ENCODE measurements around the gene RNF26. TPM values are rescaled to one million over a fixed set of nuclear protein-coding genes. Genes with fewer than 3 reads are reported as not detected.
A peak's percentile ranks its signal among the peaks of the same experiment; 100 is the strongest.

RNF26 gene
- total and polyA plus RNA-seq, 9 donors: 3.0 to 22.1 (median 18.3) TPM

DNA sequence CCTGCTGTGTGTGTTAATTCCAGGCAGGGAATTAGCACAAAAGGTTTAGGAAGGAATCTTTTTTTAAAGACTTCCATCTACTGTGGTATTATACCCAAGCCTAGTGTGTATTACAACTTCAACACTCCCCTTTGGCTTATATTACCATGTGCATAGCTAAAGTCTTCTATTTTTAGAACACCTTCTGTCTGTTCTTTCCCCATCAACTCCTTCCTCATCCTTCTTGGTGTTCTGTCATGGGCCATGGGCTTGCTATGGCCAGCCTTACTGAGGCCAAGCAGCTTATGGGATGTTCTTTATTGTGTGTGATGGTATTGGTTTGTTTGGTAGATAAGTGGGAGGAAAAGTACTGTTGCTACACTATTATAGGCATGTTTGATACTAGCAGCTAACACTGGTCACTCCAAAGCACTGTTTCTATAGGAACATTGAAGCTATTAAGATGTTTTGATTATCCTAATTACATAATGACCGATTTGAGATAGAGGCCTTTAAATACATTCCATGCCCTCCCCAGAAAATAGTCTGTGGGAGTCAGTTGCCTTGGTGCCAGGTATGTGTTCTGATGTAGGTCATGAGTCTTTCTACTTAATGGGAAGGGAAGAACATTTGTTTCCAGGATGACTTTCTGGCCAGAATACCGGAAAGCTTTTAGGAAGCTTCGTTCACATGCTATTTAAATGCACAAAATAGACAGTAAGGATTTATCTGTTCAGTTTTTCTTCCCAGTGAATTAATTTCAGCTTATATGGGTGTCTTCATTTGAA is 33.9 kb upstream of the RNF26 start:
- Histone ChIP-seq H3K27me3 (ENCODE audit: control insufficient read depth, insufficient read depth, low read length) (no peaks in the 10 kb centered on the region), H3K36me3 (ENCODE audit: control insufficient read depth, insufficient read depth, low read length) (peaks cover 59% of the 10 kb centered on the region), H3K4me1 (ENCODE audit: control insufficient read depth, insufficient read depth, low read length) (peaks cover 42% of the 10 kb centered on the region), H3K9me3 (replicated peaks; ENCODE audit: control insufficient read depth, low read depth, low read length) (no peaks in the 10 kb centered on the region), H3K4me3 (ENCODE audit: low read length) (no peak overlapping the region), H3K27ac (ENCODE audit: low read length) (peak overlapping the region; percentile 62)
- DNase-seq: no peak
- no CpG with 5 or more reads among the region's 3 CpGs for WGBS (ENCODE audit: insufficient coverage)

DNA sequence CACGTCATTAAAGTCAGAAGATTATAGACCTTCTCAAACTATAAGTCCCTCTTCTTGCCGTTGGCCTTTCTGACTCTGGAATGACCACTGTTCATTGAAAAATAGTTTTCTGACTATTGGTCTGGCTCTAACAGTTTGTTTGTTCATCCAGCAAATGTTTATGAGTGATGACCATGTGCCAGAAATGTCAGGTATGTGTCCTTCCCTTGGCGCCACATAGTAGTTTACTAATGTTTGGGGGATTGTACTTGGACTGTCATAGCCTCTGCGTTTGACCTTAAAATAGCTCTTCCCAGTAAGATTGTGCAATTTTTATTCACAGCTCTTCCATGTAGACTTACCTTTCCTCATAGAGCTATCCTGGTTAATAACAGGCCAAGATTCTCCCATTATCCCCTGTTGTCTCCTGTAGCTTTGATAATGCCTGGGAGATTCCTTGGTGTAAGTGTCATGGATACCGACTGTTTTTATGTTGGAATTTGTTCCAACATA is 31.1 kb upstream of the RNF26 start:
- Histone ChIP-seq H3K27ac (ENCODE audit: low read length) (no peak overlapping the region), H3K27me3 (ENCODE audit: control insufficient read depth, insufficient read depth, low read length) (no peaks in the 10 kb centered on the region), H3K4me3 (ENCODE audit: low read length) (no peak overlapping the region), H3K4me1 (ENCODE audit: control insufficient read depth, insufficient read depth, low read length) (peaks cover 36% of the 10 kb centered on the region), H3K9me3 (replicated peaks; ENCODE audit: control insufficient read depth, low read depth, low read length) (no peaks in the 10 kb centered on the region), H3K36me3 (ENCODE audit: control insufficient read depth, insufficient read depth, low read length) (peaks cover 69% of the 10 kb centered on the region)
- DNase-seq: no peak
- WGBS (ENCODE audit: insufficient coverage): no CpG with 5 or more reads among the region's 5 CpGs

DNA sequence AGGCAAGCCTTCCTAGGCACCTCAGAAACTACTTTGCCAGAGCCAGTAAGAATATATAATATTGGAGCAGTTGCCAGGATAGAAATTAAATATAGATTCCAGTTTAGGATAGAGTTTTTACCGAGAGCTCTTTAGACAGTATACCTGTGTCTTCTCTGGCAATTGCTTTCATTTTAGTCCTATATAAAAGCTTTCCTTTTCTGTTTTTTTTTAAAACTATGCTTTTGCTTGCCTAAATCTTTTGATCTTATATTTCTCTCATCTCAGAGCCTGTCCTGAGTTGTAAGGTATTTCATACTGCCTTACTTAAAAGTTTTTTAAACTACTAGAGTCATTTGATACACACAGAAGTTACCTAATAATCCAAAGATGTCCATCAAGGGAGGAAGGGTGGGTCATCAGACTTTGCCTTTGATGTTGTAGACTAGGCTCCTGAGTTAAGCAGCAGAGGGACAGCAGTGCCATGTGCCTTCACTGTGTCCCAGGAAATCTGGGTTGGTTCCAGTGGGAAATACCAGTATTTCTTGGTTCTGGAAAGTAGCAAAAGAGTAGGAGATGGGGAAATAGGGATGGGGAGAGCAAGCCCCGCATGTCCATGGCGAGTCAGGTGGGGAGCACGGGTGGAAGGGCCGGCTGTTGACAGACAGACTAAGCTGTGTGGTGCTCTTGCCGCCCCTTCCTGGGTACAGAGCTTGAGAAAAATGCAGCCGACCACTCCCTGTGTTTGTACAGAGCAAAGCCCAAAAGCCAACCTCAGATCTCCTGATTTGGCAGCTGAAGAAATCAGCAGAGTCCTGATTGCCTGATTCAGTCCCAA is 28.6 kb upstream of the RNF26 start:
- peak overlapping the region; percentile 51 for H3K27ac ChIP-seq (ENCODE audit: low read length)
- H3K36me3 ChIP-seq (ENCODE audit: control insufficient read depth, insufficient read depth, low read length): peaks cover 74% of the 10 kb centered on the region
- H3K9me3 ChIP-seq (replicated peaks; ENCODE audit: control insufficient read depth, low read depth, low read length): no peaks in the 10 kb centered on the region
- no peak for DNase-seq
- no peaks in the 10 kb centered on the region for H3K27me3 ChIP-seq (ENCODE audit: control insufficient read depth, insufficient read depth, low read length)
- no peak overlapping the region for H3K4me3 ChIP-seq (ENCODE audit: low read length)
- H3K4me1 ChIP-seq (ENCODE audit: control insufficient read depth, insufficient read depth, low read length): peaks cover 22% of the 10 kb centered on the region
- WGBS (ENCODE audit: insufficient coverage): 93% methylated on average over 6 of the region's 7 CpGs

GRCh38 chr11:119306373-119306890 is 27.9 kb upstream of the RNF26 start:
- Histone ChIP-seq H3K4me1 (ENCODE audit: control insufficient read depth, insufficient read depth, low read length) (peaks cover 18% of the 10 kb centered on the region), H3K4me3 (ENCODE audit: low read length) (no peak overlapping the region), H3K27me3 (ENCODE audit: control insufficient read depth, insufficient read depth, low read length) (no peaks in the 10 kb centered on the region), H3K27ac (ENCODE audit: low read length) (peak overlapping the region; percentile 51), H3K9me3 (replicated peaks; ENCODE audit: control insufficient read depth, low read depth, low read length) (no peaks in the 10 kb centered on the region), H3K36me3 (ENCODE audit: control insufficient read depth, insufficient read depth, low read length) (peaks cover 77% of the 10 kb centered on the region)
- peak; percentile 32 for DNase-seq
- 75% methylated on average over 2 of the region's 5 CpGs for WGBS (ENCODE audit: insufficient coverage)

DNA sequence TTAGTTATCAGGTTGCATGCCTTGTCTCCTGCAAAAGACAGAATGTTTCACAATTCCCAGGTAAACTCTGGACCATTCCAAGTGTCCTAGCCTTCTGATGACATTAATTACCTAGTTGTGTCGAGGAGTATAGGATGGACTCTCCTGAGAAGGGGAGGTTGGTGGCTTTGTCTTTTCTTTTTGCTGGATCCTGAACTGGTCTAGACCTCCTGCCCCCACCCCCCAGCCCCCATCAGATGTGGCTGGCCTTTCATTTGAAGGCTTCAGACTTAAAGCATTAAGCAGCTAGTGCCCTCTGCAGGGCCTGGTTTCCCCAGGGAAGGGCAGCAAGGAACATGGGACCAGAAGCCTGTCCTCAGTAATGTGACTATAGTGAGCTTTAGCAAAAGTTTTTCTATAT is 27.1 kb upstream of the RNF26 start:
- Histone ChIP-seq H3K4me1 (ENCODE audit: control insufficient read depth, insufficient read depth, low read length) (peaks cover 13% of the 10 kb centered on the region), H3K27ac (ENCODE audit: low read length) (no peak overlapping the region), H3K27me3 (ENCODE audit: control insufficient read depth, insufficient read depth, low read length) (no peaks in the 10 kb centered on the region), H3K4me3 (ENCODE audit: low read length) (no peak overlapping the region), H3K9me3 (replicated peaks; ENCODE audit: control insufficient read depth, low read depth, low read length) (no peaks in the 10 kb centered on the region), H3K36me3 (ENCODE audit: control insufficient read depth, insufficient read depth, low read length) (peaks cover 79% of the 10 kb centered on the region)
- DNase-seq: no peak
- WGBS (ENCODE audit: insufficient coverage): no CpG with 5 or more reads among the region's 1 CpG

GRCh38 chr11:119307974-119308373 is 26.4 kb upstream of the RNF26 start:
- Histone ChIP-seq H3K27ac (ENCODE audit: low read length) (no peak overlapping the region), H3K36me3 (ENCODE audit: control insufficient read depth, insufficient read depth, low read length) (peaks cover 82% of the 10 kb centered on the region), H3K27me3 (ENCODE audit: control insufficient read depth, insufficient read depth, low read length) (no peaks in the 10 kb centered on the region), H3K9me3 (replicated peaks; ENCODE audit: control insufficient read depth, low read depth, low read length) (no peaks in the 10 kb centered on the region), H3K4me1 (ENCODE audit: control insufficient read depth, insufficient read depth, low read length) (peaks cover 15% of the 10 kb centered on the region), H3K4me3 (ENCODE audit: low read length) (no peak overlapping the region)
- peak; percentile 6 for DNase-seq
- 71% methylated on average over 4 of the region's 5 CpGs for WGBS (ENCODE audit: insufficient coverage)

DNA sequence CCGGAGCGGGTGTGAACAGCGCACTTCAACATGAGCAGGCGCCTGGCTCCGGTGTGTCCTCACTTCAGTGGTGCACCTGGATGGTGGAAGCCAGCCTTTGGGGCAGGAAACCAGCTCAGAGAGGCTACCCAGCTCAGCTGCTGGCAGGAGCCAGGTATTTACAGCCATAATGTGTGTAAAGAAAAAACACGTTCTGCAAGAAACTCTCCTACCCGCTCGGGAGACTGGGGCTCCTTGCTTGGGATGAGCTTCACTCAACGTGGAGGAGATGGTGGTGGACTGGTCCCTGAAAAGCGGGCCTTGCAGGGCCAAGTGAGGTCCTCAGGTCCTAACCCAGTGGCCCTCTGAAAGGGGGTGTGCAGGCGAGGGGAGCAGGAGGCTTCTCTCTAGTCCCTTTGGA is 24.9 kb upstream of the RNF26 start:
- no peak overlapping the region for H3K4me3 ChIP-seq (ENCODE audit: low read length)
- H3K27ac ChIP-seq (ENCODE audit: low read length): no peak overlapping the region
- peaks cover 13% of the 10 kb centered on the region for H3K4me1 ChIP-seq (ENCODE audit: control insufficient read depth, insufficient read depth, low read length)
- no peaks in the 10 kb centered on the region for H3K27me3 ChIP-seq (ENCODE audit: control insufficient read depth, insufficient read depth, low read length)
- 95% methylated on average over 11 of the region's 11 CpGs for WGBS (ENCODE audit: insufficient coverage)
- peaks cover 86% of the 10 kb centered on the region for H3K36me3 ChIP-seq (ENCODE audit: control insufficient read depth, insufficient read depth, low read length)
- DNase-seq: no peak
- H3K9me3 ChIP-seq (replicated peaks; ENCODE audit: control insufficient read depth, low read depth, low read length): no peaks in the 10 kb centered on the region

DNA sequence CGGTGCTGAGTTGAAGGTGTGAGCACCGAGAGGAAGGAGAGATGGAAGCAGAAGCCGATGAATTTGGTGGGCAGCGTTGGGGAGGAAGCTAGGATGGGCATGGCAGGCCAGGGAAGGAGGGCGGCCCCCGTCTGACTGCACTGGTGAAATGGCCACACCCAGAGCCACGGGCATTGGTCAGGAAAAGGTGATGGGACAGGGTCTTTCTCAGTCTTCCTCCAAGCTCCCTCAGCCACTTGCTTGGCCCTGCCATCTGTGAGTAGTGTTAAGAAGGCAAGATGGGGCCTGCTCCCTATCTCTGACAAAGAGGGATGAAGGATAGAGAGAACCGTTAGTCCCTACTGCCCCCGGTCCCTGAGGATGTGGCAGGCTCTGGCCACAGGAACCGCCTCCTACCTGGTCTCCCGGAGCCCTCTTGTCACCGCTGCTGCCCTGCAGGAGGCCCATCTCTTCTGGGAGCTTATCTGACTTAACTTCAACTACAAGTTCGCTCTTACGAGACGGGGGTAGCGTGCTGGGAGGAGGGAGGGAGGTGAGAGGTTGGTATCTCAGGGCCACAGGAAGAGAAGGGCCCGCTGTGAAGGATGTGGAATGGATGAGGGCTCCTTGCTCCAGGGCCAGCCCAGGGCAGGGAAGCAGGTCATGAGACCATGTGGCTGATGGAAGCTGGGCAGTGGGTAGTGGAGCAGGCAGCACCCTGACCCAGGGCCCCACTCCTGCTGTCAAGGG is 24.2 kb upstream of the RNF26 start:
- no peaks in the 10 kb centered on the region for H3K27me3 ChIP-seq (ENCODE audit: control insufficient read depth, insufficient read depth, low read length)
- DNase-seq: no peak
- 75% methylated on average over 13 of the region's 17 CpGs for WGBS (ENCODE audit: insufficient coverage)
- no peaks in the 10 kb centered on the region for H3K9me3 ChIP-seq (replicated peaks; ENCODE audit: control insufficient read depth, low read depth, low read length)
- H3K4me3 ChIP-seq (ENCODE audit: low read length): no peak overlapping the region
- peaks cover 20% of the 10 kb centered on the region for H3K4me1 ChIP-seq (ENCODE audit: control insufficient read depth, insufficient read depth, low read length)
- H3K36me3 ChIP-seq (ENCODE audit: control insufficient read depth, insufficient read depth, low read length): peaks cover 89% of the 10 kb centered on the region
- no peak overlapping the region for H3K27ac ChIP-seq (ENCODE audit: low read length)

GRCh38 chr11:119310682-119311052 is 23.7 kb upstream of the RNF26 start:
- Histone ChIP-seq H3K4me1 (ENCODE audit: control insufficient read depth, insufficient read depth, low read length) (peaks cover 26% of the 10 kb centered on the region), H3K9me3 (replicated peaks; ENCODE audit: control insufficient read depth, low read depth, low read length) (no peaks in the 10 kb centered on the region), H3K4me3 (ENCODE audit: low read length) (no peak overlapping the region), H3K27me3 (ENCODE audit: control insufficient read depth, insufficient read depth, low read length) (peaks cover under 1% of the 10 kb centered on the region), H3K36me3 (ENCODE audit: control insufficient read depth, insufficient read depth, low read length) (peaks cover 88% of the 10 kb centered on the region), H3K27ac (ENCODE audit: low read length) (no peak overlapping the region)
- 90% methylated on average over 19 of the region's 20 CpGs for WGBS (ENCODE audit: insufficient coverage)
- peak; percentile 4 for DNase-seq

Data from muscle of leg (tissue), 11 donors.